Stimulated activated CD4-positive, alpha-beta T cell treated with anti-CD3 and anti-CD28 coated beads, Interleukin-1b, Interleukin-23, amount 100 ng/mL, for 4 hours (primary cell): ENCODE results near the gene SPATA13.
"Not testable (repeated sequence)": the region's sequence is repeated elsewhere in the genome, so short reads cannot be mapped to it uniquely, and the experiment has no call there.

Experiments used
- DNase-seq, 2 donors: peaks; one replicate each; pipeline ENCODE4 v3.0.0-alpha.2; 2020; ENCODE audit warnings: low read depth in 2 of 2

SPATA13 gene

GRCh38 chr13:24279327-24280110 is 119.0 kb downstream of the SPATA13 start:
- no peak for DNase-seq

GRCh38 chr13:24280720-24281119 is 120.2 kb downstream of the SPATA13 start:
- no peak for DNase-seq

GRCh38 chr13:24281188-24282008 is 120.9 kb downstream of the SPATA13 start:
- no peak for DNase-seq

GRCh38 chr13:24282256-24282655 is 121.7 kb downstream of the SPATA13 start:
- DNase-seq, result no peak

- DNase-seq, result no peak
These were observed 124.5 kb downstream of the SPATA13 start for GRCh38 chr13:24284889-24285565.

- no peak for DNase-seq
These were observed 126.1 kb downstream of the SPATA13 start for GRCh38 chr13:24286624-24287023.

GRCh38 chr13:24287748-24288287 is 127.3 kb downstream of the SPATA13 start:
- DNase-seq, result no peak

GRCh38 chr13:24288870-24289269 is 128.3 kb downstream of the SPATA13 start:
- no peak for DNase-seq

- DNase-seq, result no peak
These were observed 129.9 kb downstream of the SPATA13 start for GRCh38 chr13:24290280-24290932.

- DNase-seq, result no peak
These were observed 132.0 kb downstream of the SPATA13 start for GRCh38 chr13:24292481-24292880.

- no peak for DNase-seq
These were observed 133.2 kb downstream of the SPATA13 start for GRCh38 chr13:24293746-24294145.

- no peak for DNase-seq
These were observed 139.1 kb downstream of the SPATA13 start for GRCh38 chr13:24299488-24300114.

GRCh38 chr13:24301434-24301833 is 140.9 kb downstream of the SPATA13 start:
- no peak for DNase-seq

- no peak for DNase-seq
These were observed 141.4 kb downstream of the SPATA13 start for GRCh38 chr13:24301911-24302310.

GRCh38 chr13:24304620-24305019 is 144.1 kb downstream of the SPATA13 start:
- DNase-seq, result no peak

- no peak for DNase-seq
These were observed 146.1 kb downstream of the SPATA13 start for GRCh38 chr13:24306632-24307031.

GRCh38 chr13:24307211-24308067 is 146.9 kb downstream of the SPATA13 start:
- DNase-seq, result no peak

- no peak for DNase-seq
These were observed 147.5 kb downstream of the SPATA13 start for GRCh38 chr13:24308068-24308445.

GRCh38 chr13:24308488-24309020 is 148.0 kb downstream of the SPATA13 start:
- DNase-seq, result no peak

- DNase-seq, result not testable (repeated sequence)
These were observed 148.8 kb downstream of the SPATA13 start, which contains the start of gene C1QTNF9 for GRCh38 chr13:24309300-24309699. TSS of gene C1QTNF9 (plus strand) at chr13:24309580. CDS start at chr13:24316004, 6,424 bp downstream.
